Measurements from ENCODE around the gene FRMD4A.

FRMD4A gene

DNA sequence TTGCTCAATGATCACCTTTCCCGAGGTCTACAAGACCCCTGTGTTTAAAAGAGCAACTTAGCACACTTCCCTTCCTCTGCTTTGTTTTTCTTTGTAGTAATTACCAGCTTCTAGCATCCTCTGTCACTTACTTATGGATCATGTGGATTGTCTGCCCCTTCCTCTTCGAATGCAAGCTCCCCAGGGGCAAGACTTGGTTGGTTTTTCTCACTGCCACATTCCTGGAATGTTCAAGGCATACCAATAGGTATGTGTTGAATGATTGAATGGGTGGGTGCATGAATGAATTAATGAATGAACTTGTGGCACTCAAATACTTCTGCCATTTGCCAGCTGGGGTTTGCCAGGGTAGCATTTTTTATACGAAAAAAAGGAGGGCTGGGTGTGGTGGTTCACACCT lies 450.0 kb downstream of the FRMD4A start:
- DNase-seq (ENCODE audit: insufficient read length, low spot score) (no peak), FAIRE-seq (no peak)
- TF ChIP-seq POLR2AphosphoS5 (IDR thresholded peaks at IDR 0.05; ENCODE audit: low read depth, low read length) (no peak), PAX5 (IDR thresholded peaks at IDR 0.05; ENCODE audit: insufficient read depth, low read length, severe bottlenecking) (no peak), SPI1 (IDR thresholded peaks at IDR 0.05; ENCODE audit: low read depth, low read length) (no peak), POU2F2 (IDR thresholded peaks at IDR 0.05; ENCODE audit: low read depth, low read length) (no peak), TAF1 (IDR thresholded peaks at IDR 0.05; ENCODE audit: low read depth, low read length) (no peak), POLR2A (IDR thresholded peaks at IDR 0.05; ENCODE audit: low read depth, low read length) (no peak)

DNA sequence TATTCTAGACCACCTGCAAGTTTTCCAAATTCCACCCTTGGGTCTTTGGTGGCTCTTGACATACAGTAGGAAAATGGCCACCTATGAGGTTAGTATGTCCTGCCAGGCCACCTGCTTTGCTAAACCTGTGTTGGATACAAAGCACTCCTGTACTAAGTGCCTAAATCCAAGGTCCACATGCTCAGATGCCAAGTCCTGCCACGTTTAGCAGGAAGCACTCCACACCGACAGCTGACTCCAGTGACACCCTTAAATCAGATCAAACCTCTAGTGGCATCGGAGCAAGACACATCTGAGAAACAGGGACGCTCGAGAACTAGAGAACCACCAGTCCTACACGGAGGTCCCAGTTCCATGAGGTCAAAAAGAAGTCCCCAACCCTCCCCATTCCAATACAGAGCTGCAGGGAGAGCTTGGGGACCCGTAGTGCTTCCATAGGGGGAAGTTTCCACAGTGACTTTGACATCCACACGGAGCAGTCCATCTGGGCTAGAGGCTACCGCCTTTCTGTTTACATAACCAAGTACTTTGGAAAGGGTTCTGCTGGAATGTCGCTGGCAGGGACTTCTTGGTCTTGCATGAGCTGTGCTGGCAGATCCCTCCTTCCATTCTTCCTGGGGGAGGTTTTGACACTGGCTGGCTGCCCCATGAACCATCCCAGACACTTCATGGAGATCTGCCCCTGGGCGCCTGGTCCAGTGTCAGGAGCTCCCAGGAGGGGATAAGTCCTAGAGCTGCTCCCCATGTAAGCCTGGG lies 453.4 kb downstream of the FRMD4A start:
- TF ChIP-seq TAF1 (IDR thresholded peaks at IDR 0.05; ENCODE audit: low read depth, low read length) (no peak), SPI1 (IDR thresholded peaks at IDR 0.05; ENCODE audit: low read depth, low read length) (no peak), POLR2A (IDR thresholded peaks at IDR 0.05; ENCODE audit: low read depth, low read length) (no peak), PAX5 (IDR thresholded peaks at IDR 0.05; ENCODE audit: insufficient read depth, low read length, severe bottlenecking) (no peak), POU2F2 (IDR thresholded peaks at IDR 0.05; ENCODE audit: low read depth, low read length) (no peak), POLR2AphosphoS5 (IDR thresholded peaks at IDR 0.05; ENCODE audit: low read depth, low read length) (no peak)
- no peak for FAIRE-seq
- DNase-seq (ENCODE audit: insufficient read length, low spot score), result no peak

DNA sequence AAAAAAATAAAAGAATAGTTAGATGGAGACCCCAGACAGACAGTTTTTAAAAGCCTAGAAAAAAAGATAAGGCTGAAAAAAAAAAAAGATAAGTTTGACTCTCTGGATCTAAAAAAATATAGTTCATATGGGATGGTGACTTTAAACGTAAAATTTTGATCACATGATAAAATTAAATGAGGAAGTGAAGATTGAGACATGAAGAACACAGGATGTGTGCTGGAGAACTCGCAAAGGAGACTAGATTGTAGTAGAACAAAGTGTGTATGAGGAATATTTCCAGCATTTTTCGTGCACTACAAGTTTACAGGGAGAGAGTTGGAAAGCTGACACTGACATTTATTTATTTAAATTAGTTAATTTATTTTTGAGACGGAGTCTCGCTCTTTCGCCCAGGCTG lies 457.5 kb downstream of the FRMD4A start:
- TF ChIP-seq TAF1 (IDR thresholded peaks at IDR 0.05; ENCODE audit: low read depth, low read length) (no peak), POLR2AphosphoS5 (IDR thresholded peaks at IDR 0.05; ENCODE audit: low read depth, low read length) (no peak), POU2F2 (IDR thresholded peaks at IDR 0.05; ENCODE audit: low read depth, low read length) (no peak), SPI1 (IDR thresholded peaks at IDR 0.05; ENCODE audit: low read depth, low read length) (peak; percentile 90), POLR2A (IDR thresholded peaks at IDR 0.05; ENCODE audit: low read depth, low read length) (no peak), PAX5 (IDR thresholded peaks at IDR 0.05; ENCODE audit: insufficient read depth, low read length, severe bottlenecking) (no peak)
- FAIRE-seq, result peak; percentile 13
- no peak for DNase-seq (ENCODE audit: insufficient read length, low spot score)

DNA sequence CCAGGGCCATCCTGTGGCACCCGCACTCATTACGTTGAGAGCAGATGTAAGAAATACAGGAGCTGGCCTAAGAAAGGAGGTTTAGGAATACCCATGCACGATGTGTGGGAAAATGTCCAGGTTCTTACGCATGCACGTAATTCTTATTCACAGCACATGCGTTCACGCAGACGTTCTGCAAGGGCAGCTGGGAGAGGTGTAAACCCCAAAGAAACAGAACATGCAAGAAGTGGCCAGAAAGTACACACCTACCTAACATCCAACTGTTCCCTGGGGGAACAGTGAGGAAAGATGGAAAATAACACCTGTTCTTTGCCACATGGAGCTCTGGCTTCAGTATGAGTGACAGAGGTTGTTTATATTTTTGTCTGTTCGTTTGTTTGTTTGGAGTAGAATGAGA lies 458.3 kb downstream of the FRMD4A start:
- FAIRE-seq (no peak), DNase-seq (ENCODE audit: insufficient read length, low spot score) (no peak)
- TF ChIP-seq POU2F2 (IDR thresholded peaks at IDR 0.05; ENCODE audit: low read depth, low read length) (no peak), POLR2AphosphoS5 (IDR thresholded peaks at IDR 0.05; ENCODE audit: low read depth, low read length) (no peak), TAF1 (IDR thresholded peaks at IDR 0.05; ENCODE audit: low read depth, low read length) (no peak), POLR2A (IDR thresholded peaks at IDR 0.05; ENCODE audit: low read depth, low read length) (no peak), PAX5 (IDR thresholded peaks at IDR 0.05; ENCODE audit: insufficient read depth, low read length, severe bottlenecking) (no peak)

DNA sequence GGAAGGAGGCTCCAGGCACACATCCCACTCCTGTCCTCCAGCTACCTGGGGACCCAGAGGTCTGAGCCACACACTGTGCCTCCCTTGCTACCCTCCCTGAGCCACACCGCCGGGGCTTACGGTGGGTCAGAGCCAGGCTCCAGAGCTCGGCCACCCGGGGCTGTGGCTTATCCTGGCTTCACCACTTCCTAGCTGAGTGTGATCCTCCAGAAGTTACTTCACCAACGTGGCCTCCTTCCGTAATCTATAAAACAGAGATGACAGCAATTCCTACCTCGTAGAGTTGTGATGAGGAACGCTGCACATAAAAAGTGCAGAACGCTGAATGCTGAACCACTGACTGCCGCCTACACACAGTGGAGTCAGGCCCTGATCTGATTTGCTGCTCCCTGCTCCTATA lies 458.9 kb downstream of the FRMD4A start:
- FAIRE-seq (no peak), DNase-seq (ENCODE audit: insufficient read length, low spot score) (no peak)
- no peak for TF ChIP-seq POLR2AphosphoS5 (IDR thresholded peaks at IDR 0.05; ENCODE audit: low read depth, low read length)
- TF ChIP-seq POLR2A (IDR thresholded peaks at IDR 0.05; ENCODE audit: low read depth, low read length), result no peak
- TF ChIP-seq PAX5 (IDR thresholded peaks at IDR 0.05; ENCODE audit: insufficient read depth, low read length, severe bottlenecking), result no peak
- no peak for TF ChIP-seq SPI1 (IDR thresholded peaks at IDR 0.05; ENCODE audit: low read depth, low read length)
- TF ChIP-seq TAF1 (IDR thresholded peaks at IDR 0.05; ENCODE audit: low read depth, low read length), result no peak
- TF ChIP-seq POU2F2 (IDR thresholded peaks at IDR 0.05; ENCODE audit: low read depth, low read length), result no peak

DNA sequence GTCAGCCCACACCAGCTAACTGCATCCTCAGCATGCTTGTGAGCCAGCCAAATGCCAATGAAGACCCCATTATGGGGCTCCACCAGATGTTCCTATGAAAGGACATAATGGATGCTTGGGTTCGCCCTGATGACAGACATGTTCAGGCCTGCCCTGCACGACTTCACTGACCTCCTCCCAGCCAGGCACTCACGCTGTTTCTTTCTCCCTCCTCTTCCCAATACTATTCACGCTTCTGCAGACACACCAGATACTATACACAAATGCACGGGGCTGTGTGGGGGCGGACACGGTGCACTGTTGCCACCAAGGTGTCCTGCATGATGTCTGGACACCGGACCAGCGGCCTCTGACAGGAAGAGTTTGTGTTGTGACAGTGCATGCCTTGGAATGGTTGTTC lies 459.7 kb downstream of the FRMD4A start:
- DNase-seq (ENCODE audit: insufficient read length, low spot score), result no peak
- TF ChIP-seq PAX5 (IDR thresholded peaks at IDR 0.05; ENCODE audit: insufficient read depth, low read length, severe bottlenecking) (no peak), POLR2A (IDR thresholded peaks at IDR 0.05; ENCODE audit: low read depth, low read length) (no peak), SPI1 (IDR thresholded peaks at IDR 0.05; ENCODE audit: low read depth, low read length) (no peak), TAF1 (IDR thresholded peaks at IDR 0.05; ENCODE audit: low read depth, low read length) (no peak), POLR2AphosphoS5 (IDR thresholded peaks at IDR 0.05; ENCODE audit: low read depth, low read length) (no peak), POU2F2 (IDR thresholded peaks at IDR 0.05; ENCODE audit: low read depth, low read length) (no peak)
- no peak for FAIRE-seq

DNA sequence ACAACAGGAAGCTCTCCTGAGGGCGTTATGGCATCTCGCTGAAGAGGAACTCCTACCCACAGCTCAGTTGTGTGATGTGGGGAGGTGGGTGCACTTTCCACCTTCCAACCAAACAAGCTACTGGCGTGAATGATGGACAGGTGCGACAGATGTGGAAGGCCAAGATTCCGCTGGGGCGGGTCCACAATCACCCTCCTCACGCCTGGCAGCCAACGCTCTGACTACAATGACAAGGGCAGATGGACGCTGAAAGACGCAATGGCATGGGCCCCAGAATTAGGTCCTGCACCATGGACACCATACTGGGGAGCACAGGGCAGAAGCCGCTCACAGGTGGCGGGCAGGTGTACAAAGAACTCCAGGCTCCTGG lies 461.4 kb downstream of the FRMD4A start:
- no peak for DNase-seq (ENCODE audit: insufficient read length, low spot score)
- TF ChIP-seq POLR2A (IDR thresholded peaks at IDR 0.05; ENCODE audit: low read depth, low read length) (no peak), PAX5 (IDR thresholded peaks at IDR 0.05; ENCODE audit: insufficient read depth, low read length, severe bottlenecking) (no peak), TAF1 (IDR thresholded peaks at IDR 0.05; ENCODE audit: low read depth, low read length) (no peak), POU2F2 (IDR thresholded peaks at IDR 0.05; ENCODE audit: low read depth, low read length) (no peak), SPI1 (IDR thresholded peaks at IDR 0.05; ENCODE audit: low read depth, low read length) (no peak), POLR2AphosphoS5 (IDR thresholded peaks at IDR 0.05; ENCODE audit: low read depth, low read length) (no peak)

DNA sequence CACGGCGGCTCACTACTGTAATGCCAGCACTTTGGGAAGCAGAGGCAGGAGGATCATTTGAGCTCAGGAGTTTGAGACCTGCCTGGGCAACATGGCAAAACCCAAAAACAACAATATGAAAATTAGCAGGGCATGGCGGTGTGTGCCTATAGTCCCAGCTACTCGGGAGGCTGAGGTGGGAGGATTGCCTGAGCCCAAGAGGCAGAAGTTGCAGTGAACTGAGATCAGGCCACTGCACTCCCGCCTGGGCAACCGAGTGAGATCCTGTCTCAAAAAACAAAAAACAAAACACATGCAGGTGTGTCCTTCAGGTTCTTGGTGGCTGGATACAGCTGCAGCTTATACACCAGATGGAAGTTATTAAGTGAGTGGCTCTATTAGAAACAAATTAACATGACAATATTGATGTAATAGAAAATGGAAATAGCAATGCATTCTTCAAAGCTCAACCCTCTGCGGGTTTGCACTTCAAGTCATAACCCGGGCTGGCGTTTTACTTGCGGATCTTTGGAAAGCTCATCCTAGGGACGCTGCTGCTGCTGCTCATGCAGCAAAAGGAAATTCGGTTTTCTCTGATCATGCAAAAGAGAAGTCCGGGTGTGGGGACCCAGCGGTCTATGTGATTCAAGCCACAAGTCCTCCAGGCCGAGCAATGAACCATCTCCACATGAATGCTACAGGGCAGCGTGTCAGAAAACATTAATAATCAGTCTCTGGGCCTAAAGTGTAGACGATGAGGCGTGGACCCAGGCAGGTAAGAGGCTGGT lies 462.0 kb downstream of the FRMD4A start:
- TF ChIP-seq POLR2A (IDR thresholded peaks at IDR 0.05; ENCODE audit: low read depth, low read length), result no peak
- TF ChIP-seq POU2F2 (IDR thresholded peaks at IDR 0.05; ENCODE audit: low read depth, low read length), result no peak
- TF ChIP-seq SPI1 (IDR thresholded peaks at IDR 0.05; ENCODE audit: low read depth, low read length), result no peak
- TF ChIP-seq TAF1 (IDR thresholded peaks at IDR 0.05; ENCODE audit: low read depth, low read length), result no peak
- TF ChIP-seq POLR2AphosphoS5 (IDR thresholded peaks at IDR 0.05; ENCODE audit: low read depth, low read length), result no peak
- no peak for TF ChIP-seq PAX5 (IDR thresholded peaks at IDR 0.05; ENCODE audit: insufficient read depth, low read length, severe bottlenecking)
- no peak for DNase-seq (ENCODE audit: insufficient read length, low spot score)
- FAIRE-seq, result no peak

More for the DNA sequence above, 461.4 kb downstream of the FRMD4A start:
- no peak for FAIRE-seq

DNA sequence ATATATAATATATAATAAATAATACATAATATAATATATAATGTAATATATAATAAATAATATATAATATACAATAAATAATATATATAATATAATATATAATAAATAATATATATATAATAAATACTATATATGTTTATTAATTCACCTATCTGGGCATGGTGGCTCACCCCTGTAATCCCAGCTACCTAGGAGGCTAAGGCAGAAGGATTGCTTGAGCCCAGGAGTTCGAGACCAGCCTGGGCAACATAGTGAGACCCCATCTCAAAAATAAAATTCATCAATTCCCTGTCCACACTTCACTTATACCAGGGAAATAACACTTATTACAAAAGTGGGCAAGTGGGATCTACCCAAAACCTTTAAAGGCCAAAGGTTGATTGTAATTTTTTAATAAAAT lies 462.9 kb downstream of the FRMD4A start:
- DNase-seq (ENCODE audit: insufficient read length, low spot score) (no peak), FAIRE-seq (no peak)
- TF ChIP-seq SPI1 (IDR thresholded peaks at IDR 0.05; ENCODE audit: low read depth, low read length) (no peak), TAF1 (IDR thresholded peaks at IDR 0.05; ENCODE audit: low read depth, low read length) (no peak), POU2F2 (IDR thresholded peaks at IDR 0.05; ENCODE audit: low read depth, low read length) (no peak), POLR2AphosphoS5 (IDR thresholded peaks at IDR 0.05; ENCODE audit: low read depth, low read length) (no peak), PAX5 (IDR thresholded peaks at IDR 0.05; ENCODE audit: insufficient read depth, low read length, severe bottlenecking) (no peak), POLR2A (IDR thresholded peaks at IDR 0.05; ENCODE audit: low read depth, low read length) (no peak)
